GM18909 (cell line): ENCODE data around the gene LEO1.
A peak's percentile ranks its signal among the peaks of the same experiment; 100 is the strongest.

ENCODE experiments used
- ATAC-seq: cut with Tn5 transposase; IDR thresholded peaks from one replicate; pipeline ENCODE4 v1.9.1; 2021; ENCODE audit warnings: mild to moderate bottlenecking; ENCODE audit not compliant: unreplicated experiment, poor library complexity

LEO1 gene

GRCh38 chr15:51935466-51936104, 36.0 kb downstream of the LEO1 start:
- peak; percentile 90 for ATAC-seq

- ATAC-seq = no peak
Observed at GRCh38 chr15:51932161-51932560, 39.4 kb downstream of the LEO1 start.

GRCh38 chr15:51931638-51932037, 39.9 kb downstream of the LEO1 start:
- ATAC-seq = no peak

- ATAC-seq = no peak
Observed at GRCh38 chr15:51931016-51931415, 40.6 kb downstream of the LEO1 start.

GRCh38 chr15:51926809-51927208, 44.8 kb downstream of the LEO1 start:
- no peak for ATAC-seq

- no peak for ATAC-seq
Observed at GRCh38 chr15:51924156-51925068, 47.2 kb downstream of the LEO1 start.

- no peak for ATAC-seq
Observed at GRCh38 chr15:51917493-51917892, 54.1 kb downstream of the LEO1 start.

- no peak for ATAC-seq
Observed at GRCh38 chr15:51912528-51912927, 59.0 kb downstream of the LEO1 start.

GRCh38 chr15:51909584-51909983, 62.0 kb downstream of the LEO1 start:
- ATAC-seq = no peak

GRCh38 chr15:51908316-51908715, 63.3 kb downstream of the LEO1 start:
- no peak for ATAC-seq

- ATAC-seq = no peak
Observed at GRCh38 chr15:51907136-51907862, 64.3 kb downstream of the LEO1 start.

GRCh38 chr15:51904931-51905330, 66.6 kb downstream of the LEO1 start:
- ATAC-seq = no peak

GRCh38 chr15:51904421-51904820, 67.2 kb downstream of the LEO1 start:
- ATAC-seq = no peak

- ATAC-seq = no peak
Observed at GRCh38 chr15:51889486-51889885, 82.1 kb downstream of the LEO1 start.

- no peak for ATAC-seq
Observed at GRCh38 chr15:51888593-51889195, 82.9 kb downstream of the LEO1 start.
